ENCODE measurements around the gene SREBF1.

The SREBF1 gene

GRCh38 chr17:17873450-17873991 is 36.7 kb upstream of the SREBF1 start:
- no peaks in the 10 kb centered on the region for H3K27me3 ChIP-seq (ENCODE audit: insufficient read depth, low read length)
- H3K79me2 ChIP-seq (ENCODE audit: control insufficient read depth, insufficient read depth, low read length, unreplicated experiment): no peaks in the 10 kb centered on the region
- no peak overlapping the region for H3K4me3 ChIP-seq (ENCODE audit: low read depth, low read length)
- H3K36me3 ChIP-seq (ENCODE audit: insufficient read depth, low read length): peaks cover 19% of the 10 kb centered on the region; the same call in 1 of the 2 replicates
- no peak overlapping the region for H2AFZ ChIP-seq (ENCODE audit: low read length, unreplicated experiment)
- no peak overlapping the region for H3K27ac ChIP-seq (ENCODE audit: low read depth, low read length)
- peaks cover 17% of the 10 kb centered on the region for H3K4me1 ChIP-seq (ENCODE audit: control insufficient read depth, insufficient read depth, low read length, unreplicated experiment)

DNA sequence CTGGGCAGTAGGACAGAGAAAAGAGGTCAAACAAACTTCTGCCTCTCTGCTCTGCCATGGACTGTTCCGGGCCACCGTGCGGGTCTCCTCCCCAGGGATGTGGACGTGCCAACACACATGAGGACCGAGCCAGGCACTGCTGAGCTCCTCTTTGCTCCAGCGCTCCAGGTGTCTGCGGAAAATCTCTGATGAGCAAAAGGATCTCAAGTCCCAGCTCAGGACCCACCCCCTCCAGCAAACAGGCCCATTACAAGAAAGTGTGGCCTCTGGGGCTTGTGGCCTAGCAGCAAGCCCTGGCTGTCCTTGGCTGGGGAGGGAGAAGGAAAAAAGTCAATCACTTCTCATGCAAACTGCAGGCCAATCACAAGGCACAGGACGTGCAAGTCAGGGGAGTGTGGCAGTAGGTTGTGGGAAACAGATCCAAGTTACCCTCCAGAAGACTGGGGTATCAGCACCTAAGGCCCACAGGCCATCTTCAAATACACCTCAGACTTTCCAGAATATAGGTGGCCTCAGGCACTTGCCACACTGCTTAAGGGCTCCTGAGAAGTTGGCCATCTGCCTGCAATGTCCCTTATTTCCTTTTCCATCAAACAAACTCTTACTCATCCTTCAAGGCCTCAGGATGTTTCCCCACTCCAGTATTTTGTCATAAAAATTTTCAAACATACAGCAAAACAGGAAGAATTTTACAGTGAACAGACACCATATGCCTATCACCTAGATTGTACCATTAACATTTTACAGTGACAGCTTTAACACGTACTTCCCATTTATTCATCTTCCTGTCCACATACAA is 36.0 kb upstream of the SREBF1 start:
- Histone ChIP-seq H3K27ac (ENCODE audit: low read depth, low read length) (no peak overlapping the region), H2AFZ (ENCODE audit: low read length, unreplicated experiment) (no peak overlapping the region), H3K36me3 (ENCODE audit: insufficient read depth, low read length) (peaks cover 19% of the 10 kb centered on the region; the same call in 1 of the 2 replicates), H3K4me1 (ENCODE audit: control insufficient read depth, insufficient read depth, low read length, unreplicated experiment) (peaks cover 11% of the 10 kb centered on the region), H3K4me3 (ENCODE audit: low read depth, low read length) (no peak overlapping the region), H3K79me2 (ENCODE audit: control insufficient read depth, insufficient read depth, low read length, unreplicated experiment) (no peaks in the 10 kb centered on the region), H3K27me3 (ENCODE audit: insufficient read depth, low read length) (no peaks in the 10 kb centered on the region)

- Histone ChIP-seq H3K27me3 (ENCODE audit: insufficient read depth, low read length) (no peaks in the 10 kb centered on the region), H3K4me3 (ENCODE audit: low read depth, low read length) (no peak overlapping the region), H3K79me2 (ENCODE audit: control insufficient read depth, insufficient read depth, low read length, unreplicated experiment) (no peaks in the 10 kb centered on the region), H3K36me3 (ENCODE audit: insufficient read depth, low read length) (peaks cover 19% of the 10 kb centered on the region; the same call in 1 of the 2 replicates), H3K4me1 (ENCODE audit: control insufficient read depth, insufficient read depth, low read length, unreplicated experiment) (peaks cover 5% of the 10 kb centered on the region), H2AFZ (ENCODE audit: low read length, unreplicated experiment) (no peak overlapping the region), H3K27ac (ENCODE audit: low read depth, low read length) (no peak overlapping the region)
Observed at GRCh38 chr17:17871913-17872312, 35.1 kb upstream of the SREBF1 start.

GRCh38 chr17:17870247-17870646 is 33.5 kb upstream of the SREBF1 start:
- no peak overlapping the region for H3K27ac ChIP-seq (ENCODE audit: low read depth, low read length)
- no peaks in the 10 kb centered on the region for H3K27me3 ChIP-seq (ENCODE audit: insufficient read depth, low read length)
- H3K4me3 ChIP-seq (ENCODE audit: low read depth, low read length): no peak overlapping the region

DNA sequence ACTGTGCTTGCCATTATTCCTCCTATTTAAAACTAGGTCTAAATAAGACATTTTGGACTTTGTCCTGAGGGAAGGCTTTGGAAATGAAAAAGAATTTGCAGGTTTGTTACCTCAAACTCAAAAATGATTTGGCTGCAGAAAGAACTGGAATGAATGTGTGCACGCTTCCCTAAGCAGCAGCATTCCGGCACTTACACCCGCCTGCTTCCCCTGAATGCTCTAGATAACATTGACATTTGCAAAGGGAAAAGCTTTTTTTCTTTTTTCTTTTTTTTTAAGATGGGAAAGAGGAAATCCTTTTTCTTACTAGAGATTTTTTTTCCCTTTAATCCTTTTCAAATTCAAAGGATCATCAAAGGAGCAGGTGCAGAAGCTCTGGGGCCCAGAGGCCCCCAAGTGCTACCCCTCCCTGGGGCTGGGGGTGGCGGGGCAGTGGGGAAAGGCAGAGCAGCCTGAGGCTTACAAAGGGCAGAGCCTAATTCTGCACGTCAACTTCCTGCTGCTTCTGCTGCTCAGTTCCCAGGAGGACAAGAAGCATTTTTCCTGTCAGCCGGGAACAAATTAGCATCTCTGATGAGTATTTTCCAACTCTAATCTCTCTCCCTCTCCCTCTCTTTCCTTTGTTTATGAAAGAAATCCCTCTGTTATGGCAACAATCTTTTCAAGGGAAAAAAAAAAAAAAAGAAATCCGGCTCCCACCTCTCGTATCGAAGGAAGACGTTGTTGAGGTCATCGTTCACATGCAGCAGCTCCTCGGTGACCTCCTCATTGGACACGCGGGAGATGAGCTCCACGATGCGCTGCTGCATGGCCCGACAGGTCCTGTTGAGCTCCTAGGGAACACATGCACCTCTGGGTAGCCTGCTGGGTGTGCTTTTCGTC is 32.1 kb upstream of the SREBF1 start:
- peaks cover 7% of the 10 kb centered on the region; the same call in 1 of the 2 replicates for H3K36me3 ChIP-seq (ENCODE audit: insufficient read depth, low read length)
- H3K4me1 ChIP-seq (ENCODE audit: control insufficient read depth, insufficient read depth, low read length, unreplicated experiment): no peaks in the 10 kb centered on the region
- no peaks in the 10 kb centered on the region for H3K79me2 ChIP-seq (ENCODE audit: control insufficient read depth, insufficient read depth, low read length, unreplicated experiment)
- no peak overlapping the region for H3K4me3 ChIP-seq (ENCODE audit: low read depth, low read length)
- H2AFZ ChIP-seq (ENCODE audit: low read length, unreplicated experiment): no peak overlapping the region
- H3K27ac ChIP-seq (ENCODE audit: low read depth, low read length): no peak overlapping the region
- H3K27me3 ChIP-seq (ENCODE audit: insufficient read depth, low read length): no peaks in the 10 kb centered on the region

More at GRCh38 chr17:17870247-17870646, 33.5 kb upstream of the SREBF1 start:
- no peak overlapping the region for H2AFZ ChIP-seq (ENCODE audit: low read length, unreplicated experiment)
- no peaks in the 10 kb centered on the region for H3K79me2 ChIP-seq (ENCODE audit: control insufficient read depth, insufficient read depth, low read length, unreplicated experiment)
- H3K36me3 ChIP-seq (ENCODE audit: insufficient read depth, low read length): peaks cover 7% of the 10 kb centered on the region; the same call in 1 of the 2 replicates
- H3K4me1 ChIP-seq (ENCODE audit: control insufficient read depth, insufficient read depth, low read length, unreplicated experiment): peaks cover 5% of the 10 kb centered on the region

- H3K27ac ChIP-seq (ENCODE audit: low read depth, low read length): no peak overlapping the region
- no peaks in the 10 kb centered on the region for H3K27me3 ChIP-seq (ENCODE audit: insufficient read depth, low read length)
- no peak overlapping the region for H3K4me3 ChIP-seq (ENCODE audit: low read depth, low read length)
Observed at GRCh38 chr17:17866897-17867296, 30.1 kb upstream of the SREBF1 start.

GRCh38 chr17:17866425-17866824 is 29.6 kb upstream of the SREBF1 start:
- H3K4me3 ChIP-seq (ENCODE audit: low read depth, low read length): no peak overlapping the region
- peaks cover 7% of the 10 kb centered on the region; the same call in 1 of the 2 replicates for H3K36me3 ChIP-seq (ENCODE audit: insufficient read depth, low read length)
- no peaks in the 10 kb centered on the region for H3K4me1 ChIP-seq (ENCODE audit: control insufficient read depth, insufficient read depth, low read length, unreplicated experiment)
- no peaks in the 10 kb centered on the region for H3K27me3 ChIP-seq (ENCODE audit: insufficient read depth, low read length)
- no peak overlapping the region for H2AFZ ChIP-seq (ENCODE audit: low read length, unreplicated experiment)
- no peaks in the 10 kb centered on the region for H3K79me2 ChIP-seq (ENCODE audit: control insufficient read depth, insufficient read depth, low read length, unreplicated experiment)
- no peak overlapping the region for H3K27ac ChIP-seq (ENCODE audit: low read depth, low read length)

More at GRCh38 chr17:17866897-17867296, 30.1 kb upstream of the SREBF1 start:
- H3K79me2 ChIP-seq (ENCODE audit: control insufficient read depth, insufficient read depth, low read length, unreplicated experiment): no peaks in the 10 kb centered on the region
- H3K36me3 ChIP-seq (ENCODE audit: insufficient read depth, low read length): peaks cover 7% of the 10 kb centered on the region; the same call in 1 of the 2 replicates
- no peaks in the 10 kb centered on the region for H3K4me1 ChIP-seq (ENCODE audit: control insufficient read depth, insufficient read depth, low read length, unreplicated experiment)
- H2AFZ ChIP-seq (ENCODE audit: low read length, unreplicated experiment): no peak overlapping the region

- H2AFZ ChIP-seq (ENCODE audit: low read length, unreplicated experiment): no peak overlapping the region
- no peaks in the 10 kb centered on the region for H3K27me3 ChIP-seq (ENCODE audit: insufficient read depth, low read length)
- H3K36me3 ChIP-seq (ENCODE audit: insufficient read depth, low read length): peaks cover 4% of the 10 kb centered on the region; the same call in 1 of the 2 replicates
- H3K4me1 ChIP-seq (ENCODE audit: control insufficient read depth, insufficient read depth, low read length, unreplicated experiment): no peaks in the 10 kb centered on the region
- no peak overlapping the region for H3K27ac ChIP-seq (ENCODE audit: low read depth, low read length)
- no peaks in the 10 kb centered on the region for H3K79me2 ChIP-seq (ENCODE audit: control insufficient read depth, insufficient read depth, low read length, unreplicated experiment)
- H3K4me3 ChIP-seq (ENCODE audit: low read depth, low read length): no peak overlapping the region
Observed at GRCh38 chr17:17865035-17865434, 28.2 kb upstream of the SREBF1 start.

GRCh38 chr17:17860766-17861107 is 24.0 kb upstream of the SREBF1 start:
- H3K27me3 ChIP-seq (ENCODE audit: insufficient read depth, low read length): no peaks in the 10 kb centered on the region
- no peaks in the 10 kb centered on the region for H3K79me2 ChIP-seq (ENCODE audit: control insufficient read depth, insufficient read depth, low read length, unreplicated experiment)
- H2AFZ ChIP-seq (ENCODE audit: low read length, unreplicated experiment): no peak overlapping the region
- H3K4me3 ChIP-seq (ENCODE audit: low read depth, low read length): no peak overlapping the region
- no peak overlapping the region for H3K27ac ChIP-seq (ENCODE audit: low read depth, low read length)
- H3K36me3 ChIP-seq (ENCODE audit: insufficient read depth, low read length): no peaks in the 10 kb centered on the region
- peaks cover 13% of the 10 kb centered on the region for H3K4me1 ChIP-seq (ENCODE audit: control insufficient read depth, insufficient read depth, low read length, unreplicated experiment)

DNA sequence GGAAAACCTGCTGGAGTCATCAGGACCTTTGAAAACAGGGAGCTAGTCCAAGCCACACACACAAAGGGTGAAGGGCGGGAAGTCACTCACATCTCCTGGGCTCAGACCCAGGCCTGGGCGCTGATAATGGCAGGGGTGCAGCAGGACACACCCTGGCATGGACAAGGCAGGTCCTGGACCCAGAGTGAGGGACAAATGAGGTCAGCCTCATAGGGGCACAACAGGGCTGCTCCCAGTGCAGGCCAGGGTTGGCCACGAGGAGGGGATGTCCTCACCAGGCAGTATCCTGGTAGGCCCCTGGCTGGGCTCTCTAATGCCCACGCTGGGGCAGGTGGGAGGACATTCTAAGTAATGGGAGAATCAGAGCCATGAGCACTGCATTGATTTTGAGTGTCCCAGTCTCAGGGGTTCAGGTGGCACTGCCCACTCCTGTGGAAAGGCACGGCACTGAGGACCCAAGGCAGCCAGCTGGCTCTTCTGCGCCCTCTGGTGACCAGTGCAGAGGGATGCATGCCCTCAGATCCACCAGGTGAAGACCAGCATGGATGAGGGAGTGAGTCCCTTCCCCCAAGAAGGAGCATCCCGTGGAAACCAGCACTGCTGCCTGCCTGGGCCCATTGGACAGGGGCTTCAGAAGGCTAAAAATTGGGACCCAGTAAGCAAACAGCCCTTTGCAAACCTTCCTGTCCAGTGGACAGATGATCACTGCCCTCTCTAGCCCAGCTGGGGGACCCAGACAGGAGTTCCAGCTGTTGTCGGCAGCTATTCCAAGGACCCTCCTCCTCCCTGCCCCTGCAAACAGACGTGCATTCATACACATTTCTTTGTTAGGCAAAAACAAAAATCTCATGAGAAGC is 23.4 kb upstream of the SREBF1 start:
- Histone ChIP-seq H2AFZ (ENCODE audit: low read length, unreplicated experiment) (no peak overlapping the region), H3K27ac (ENCODE audit: low read depth, low read length) (no peak overlapping the region), H3K4me1 (ENCODE audit: control insufficient read depth, insufficient read depth, low read length, unreplicated experiment) (peaks cover 19% of the 10 kb centered on the region), H3K36me3 (ENCODE audit: insufficient read depth, low read length) (no peaks in the 10 kb centered on the region), H3K4me3 (ENCODE audit: low read depth, low read length) (no peak overlapping the region), H3K79me2 (ENCODE audit: control insufficient read depth, insufficient read depth, low read length, unreplicated experiment) (no peaks in the 10 kb centered on the region), H3K27me3 (ENCODE audit: insufficient read depth, low read length) (no peaks in the 10 kb centered on the region)
